C4-2B (cell line): ENCODE results near the gene CFAP97D2.

Experiments
- ZFX ChIP-seq: fragments of 450-650 bp; IDR thresholded peaks from 2 replicates; pipeline ENCODE4 v1.6.1; 2017
- TF ChIP-seq, protein P1 (sequence below): fragments of 450-650 bp; conservative IDR thresholded peaks from 2 replicates; pipeline ENCODE4 v1.5.1; 2017; ENCODE audit warnings: mild to moderate bottlenecking

DNA sequence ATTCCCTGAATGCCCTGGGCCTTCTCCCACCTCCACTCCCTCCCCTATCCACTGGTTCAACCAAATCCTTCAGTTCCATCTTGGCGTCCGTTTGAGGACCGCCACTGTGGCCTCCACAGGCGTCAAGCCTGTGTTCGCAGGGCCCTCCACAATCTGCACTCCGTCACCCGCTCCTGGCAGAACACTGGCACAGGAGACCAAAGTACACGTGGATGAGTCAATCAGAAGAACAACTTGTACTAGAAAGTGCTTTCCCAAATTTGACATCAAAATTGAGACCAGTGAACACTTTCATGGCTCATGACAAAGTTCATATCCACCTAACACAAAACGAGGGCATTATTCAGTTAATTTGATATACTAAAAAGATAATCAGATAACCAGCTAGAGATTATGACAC lies 49.1 kb downstream of the CFAP97D2 start:
- TF ChIP-seq, protein P1, sequence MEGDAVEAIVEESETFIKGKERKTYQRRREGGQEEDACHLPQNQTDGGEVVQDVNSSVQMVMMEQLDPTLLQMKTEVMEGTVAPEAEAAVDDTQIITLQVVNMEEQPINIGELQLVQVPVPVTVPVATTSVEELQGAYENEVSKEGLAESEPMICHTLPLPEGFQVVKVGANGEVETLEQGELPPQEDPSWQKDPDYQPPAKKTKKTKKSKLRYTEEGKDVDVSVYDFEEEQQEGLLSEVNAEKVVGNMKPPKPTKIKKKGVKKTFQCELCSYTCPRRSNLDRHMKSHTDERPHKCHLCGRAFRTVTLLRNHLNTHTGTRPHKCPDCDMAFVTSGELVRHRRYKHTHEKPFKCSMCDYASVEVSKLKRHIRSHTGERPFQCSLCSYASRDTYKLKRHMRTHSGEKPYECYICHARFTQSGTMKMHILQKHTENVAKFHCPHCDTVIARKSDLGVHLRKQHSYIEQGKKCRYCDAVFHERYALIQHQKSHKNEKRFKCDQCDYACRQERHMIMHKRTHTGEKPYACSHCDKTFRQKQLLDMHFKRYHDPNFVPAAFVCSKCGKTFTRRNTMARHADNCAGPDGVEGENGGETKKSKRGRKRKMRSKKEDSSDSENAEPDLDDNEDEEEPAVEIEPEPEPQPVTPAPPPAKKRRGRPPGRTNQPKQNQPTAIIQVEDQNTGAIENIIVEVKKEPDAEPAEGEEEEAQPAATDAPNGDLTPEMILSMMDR: no peak
- no peak for TF ChIP-seq ZFX
